Effector memory CD4-positive, alpha-beta T cell (primary cell): ENCODE data around the gene HLF.

Experiments used
- DNase-seq, 3 donors: peaks; one replicate each; pipeline ENCODE4 v3.0.0-alpha.2; 2020
- H3K27ac ChIP-seq: 2 replicates; pipeline ENCODE4 v1.7.0; 2013; ENCODE audit warnings: mild to moderate bottlenecking, low read length, moderate library complexity; ENCODE audit not compliant: insufficient read depth, poor library complexity, severe bottlenecking
- H3K27me3 ChIP-seq: replicated peaks from 2 replicates; pipeline ENCODE4 v1.7.0; 2013; ENCODE audit warnings: mild to moderate bottlenecking, low read length; ENCODE audit not compliant: insufficient read depth, control insufficient read depth, poor library complexity, severe bottlenecking
- H3K36me3 ChIP-seq: 2 replicates; pipeline ENCODE4 v1.7.0; 2013; ENCODE audit warnings: mild to moderate bottlenecking, low read length, moderate library complexity; ENCODE audit not compliant: control insufficient read depth, insufficient read depth
- H3K4me1 ChIP-seq: 2 replicates; pipeline ENCODE4 v1.7.0; 2013; ENCODE audit warnings: low read length, mild to moderate bottlenecking; ENCODE audit not compliant: control insufficient read depth, insufficient read depth, poor library complexity, severe bottlenecking
- H3K4me3 ChIP-seq: 2 replicates; pipeline ENCODE4 v1.7.0; 2013; ENCODE audit warnings: low read length, low read depth, mild to moderate bottlenecking; ENCODE audit not compliant: insufficient read depth, poor library complexity, severe bottlenecking
- H3K9me3 ChIP-seq: 2 replicates; pipeline ENCODE4 v1.7.0; 2013; ENCODE audit warnings: mild to moderate bottlenecking, low read length, moderate library complexity; ENCODE audit not compliant: control insufficient read depth

HLF gene

DNA sequence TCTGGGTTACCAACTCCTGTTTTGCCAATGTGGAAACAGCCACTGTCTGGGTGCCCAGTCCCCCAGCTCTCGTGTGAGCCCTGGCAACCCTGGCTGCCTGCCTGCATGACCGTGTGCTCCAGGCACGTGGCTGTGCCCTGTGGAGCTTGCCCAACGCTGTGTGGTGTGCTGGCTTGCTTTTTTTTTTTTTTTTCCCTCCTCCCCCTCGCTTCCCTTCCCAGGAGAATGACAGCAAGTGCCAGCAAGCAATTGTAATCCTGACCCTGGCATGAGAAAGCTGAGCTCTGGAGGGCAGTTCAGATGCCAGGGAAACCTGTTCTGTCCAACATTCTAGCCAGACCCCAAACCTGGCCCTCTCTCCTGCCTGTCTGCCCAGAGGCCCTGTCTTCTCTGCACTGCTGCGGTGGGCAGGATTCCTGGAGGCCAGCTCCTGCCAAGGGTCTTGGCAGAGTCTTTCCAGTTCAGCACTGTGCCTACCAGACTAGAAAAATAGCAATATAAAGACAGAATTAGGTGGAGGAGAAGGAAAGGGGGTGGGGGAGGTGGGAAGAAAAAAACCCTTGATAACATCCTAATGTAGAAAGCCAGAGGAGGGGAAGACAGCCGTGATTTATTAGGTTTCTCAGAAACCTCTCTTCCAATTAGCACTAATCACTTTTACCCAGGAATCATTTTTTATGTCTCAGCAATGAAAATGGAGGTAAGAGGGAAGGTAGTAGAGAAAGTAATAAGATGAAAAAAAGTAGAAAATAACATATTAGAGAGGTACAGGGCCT, 9.0 kb downstream of the HLF start:
- Histone ChIP-seq H3K4me1 (no peaks in the 10 kb centered on the region), H3K9me3 (no peaks in the 10 kb centered on the region), H3K27me3 (no peaks in the 10 kb centered on the region), H3K27ac (no peak overlapping the region), H3K4me3 (no peak overlapping the region), H3K36me3 (no peaks in the 10 kb centered on the region)
- DNase-seq: no peak

DNA sequence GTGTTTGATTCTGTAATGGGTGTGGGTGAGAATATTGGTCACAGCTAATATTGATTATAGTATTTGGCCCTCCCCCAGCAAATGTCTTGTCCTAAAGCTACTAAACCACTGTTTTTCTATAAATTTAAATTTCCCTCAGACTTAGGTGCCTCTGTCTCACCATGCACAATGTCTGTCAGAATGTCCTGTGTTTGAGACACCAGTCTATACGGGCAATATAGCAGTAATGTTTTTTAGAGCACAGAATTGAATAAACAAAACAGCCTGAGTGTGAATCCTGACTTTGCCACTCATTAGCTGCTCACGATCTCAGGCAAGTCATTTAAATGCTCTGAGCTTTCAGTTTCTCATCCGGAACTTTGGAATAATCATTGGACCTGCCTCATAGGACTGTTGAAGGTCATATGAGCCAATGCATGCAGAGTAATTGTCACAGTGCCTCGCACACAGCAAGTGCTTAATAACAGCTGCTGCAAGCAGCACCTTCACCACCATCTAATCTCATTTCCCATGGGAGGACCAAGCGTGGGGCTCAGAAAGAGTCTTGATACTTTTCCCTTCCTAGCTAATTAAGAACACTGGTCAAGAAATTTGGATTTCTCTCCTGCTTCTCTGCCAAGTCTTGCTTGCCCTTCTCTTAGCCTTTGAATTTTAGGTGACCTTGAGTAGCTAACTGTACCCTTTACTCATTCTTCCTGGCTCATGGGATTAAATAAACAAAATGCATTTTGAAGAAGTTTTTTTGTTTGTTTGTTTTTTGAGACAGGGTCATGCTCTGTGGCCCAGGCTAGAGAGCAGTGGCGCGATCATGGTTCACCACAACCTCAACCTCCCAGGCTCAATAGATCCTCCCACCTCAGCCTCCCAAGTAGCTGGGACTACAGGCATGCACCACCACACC, 9.8 kb downstream of the HLF start:
- no peak overlapping the region for H3K27ac ChIP-seq
- no peaks in the 10 kb centered on the region for H3K27me3 ChIP-seq
- no peak overlapping the region for H3K4me3 ChIP-seq
- DNase-seq: no peak
- no peaks in the 10 kb centered on the region for H3K4me1 ChIP-seq
- H3K36me3 ChIP-seq: no peaks in the 10 kb centered on the region
- H3K9me3 ChIP-seq: no peaks in the 10 kb centered on the region

DNA sequence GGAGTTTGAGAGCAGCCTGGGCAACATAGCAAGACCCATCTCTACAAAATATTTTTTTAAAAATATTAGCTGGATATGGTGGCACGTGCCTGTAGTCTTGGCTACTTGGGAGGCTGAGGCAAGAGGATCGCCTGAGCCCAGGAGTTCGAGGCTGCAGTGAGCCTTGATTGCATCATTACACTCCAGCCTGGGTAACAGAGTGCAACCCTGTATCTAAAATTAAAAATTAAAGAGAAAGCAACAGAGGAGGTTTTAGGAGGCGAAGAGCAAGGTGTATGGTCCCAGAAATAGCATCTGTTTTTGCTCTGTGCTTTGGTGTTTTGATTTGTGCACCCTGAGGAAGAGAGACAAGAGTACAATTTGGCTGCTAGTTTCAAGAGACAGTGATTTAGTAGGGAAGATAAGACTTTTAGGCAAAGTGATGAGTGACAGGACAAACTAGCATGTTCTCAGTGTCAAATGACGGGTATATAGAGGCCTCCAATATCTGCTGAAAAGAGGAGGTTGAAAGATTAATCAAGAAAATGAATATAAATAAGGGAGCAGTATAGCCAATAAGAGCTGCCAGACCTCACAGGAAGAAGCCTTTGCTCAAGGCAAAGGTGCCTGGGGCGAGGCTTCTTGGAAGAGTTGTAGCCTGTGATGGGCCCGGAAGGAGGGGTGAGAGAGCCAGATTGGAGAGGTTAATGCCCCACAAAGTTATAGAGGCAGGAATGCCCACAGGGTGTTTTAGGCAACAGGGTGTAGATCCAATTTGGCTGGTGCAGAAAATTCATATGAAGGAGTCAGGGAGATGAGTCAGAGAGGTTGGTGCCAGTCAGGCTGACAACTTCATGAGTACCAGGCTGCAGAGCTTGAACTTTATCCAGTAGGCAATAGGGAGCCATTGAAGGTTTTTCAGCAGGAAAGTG, 11.4 kb downstream of the HLF start:
- H3K4me1 ChIP-seq: no peaks in the 10 kb centered on the region
- DNase-seq: no peak

DNA sequence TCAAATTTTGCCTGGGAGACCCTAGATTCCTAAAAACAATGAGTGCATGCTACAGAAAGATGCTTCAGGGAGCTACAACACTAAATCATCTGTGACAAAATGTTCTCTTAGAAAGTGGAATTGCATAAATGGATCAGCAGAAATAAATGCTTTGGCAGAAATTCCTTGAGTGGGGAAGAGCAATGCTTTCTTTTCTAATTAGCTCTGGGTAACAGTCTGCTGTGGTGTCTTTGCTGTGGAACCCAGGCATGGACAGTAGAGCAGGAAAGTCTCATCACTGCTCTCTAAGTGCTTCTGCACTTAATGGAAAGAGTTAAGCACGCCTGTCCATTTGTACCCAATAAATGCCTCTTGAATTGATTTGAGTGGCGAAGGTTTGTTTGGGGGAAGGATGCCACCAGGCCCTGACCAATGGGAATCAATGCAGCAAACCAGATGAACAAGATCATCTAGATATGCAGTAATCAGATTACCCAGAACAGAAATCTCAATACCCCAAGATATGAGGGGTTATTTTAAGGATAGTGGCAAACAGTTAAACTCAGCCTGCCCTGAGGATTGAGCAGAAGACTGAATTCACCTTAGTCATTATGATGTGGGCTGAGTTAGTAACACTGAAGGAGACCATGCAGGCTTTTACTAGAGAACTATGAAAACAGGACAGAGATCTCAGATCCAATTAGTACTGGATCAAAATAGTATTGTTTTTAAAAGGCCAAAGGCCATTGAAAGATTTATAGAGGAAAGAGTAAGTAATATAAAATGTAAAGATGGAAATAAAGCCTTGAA, 13.6 kb downstream of the HLF start:
- Histone ChIP-seq H3K27ac (no peak overlapping the region), H3K36me3 (no peaks in the 10 kb centered on the region), H3K4me3 (no peak overlapping the region), H3K9me3 (no peaks in the 10 kb centered on the region), H3K27me3 (no peaks in the 10 kb centered on the region), H3K4me1 (no peaks in the 10 kb centered on the region)
- no peak for DNase-seq

More for the DNA sequence above, 11.4 kb downstream of the HLF start:
- no peaks in the 10 kb centered on the region for H3K36me3 ChIP-seq
- no peak overlapping the region for H3K4me3 ChIP-seq
- H3K27me3 ChIP-seq: no peaks in the 10 kb centered on the region
- H3K9me3 ChIP-seq: no peaks in the 10 kb centered on the region
- no peak overlapping the region for H3K27ac ChIP-seq

DNA sequence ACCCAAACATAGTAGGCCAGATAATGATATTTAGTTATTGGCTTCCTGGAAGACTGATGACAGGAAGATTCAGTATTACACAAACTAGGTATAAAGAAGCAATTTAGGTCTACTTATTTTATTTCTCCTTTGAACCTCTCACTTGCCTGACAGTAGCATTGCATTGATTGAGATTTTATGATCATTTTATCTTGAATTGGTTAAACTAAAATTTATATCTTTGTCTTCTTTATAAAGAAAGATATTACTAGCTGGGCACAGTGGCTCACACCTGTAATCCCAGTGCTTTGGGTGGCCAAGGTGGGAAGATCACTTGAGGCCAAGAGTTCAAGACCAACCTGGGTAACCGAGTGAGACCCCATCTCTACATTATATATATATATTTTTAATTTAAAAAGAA, 14.4 kb downstream of the HLF start:
- DNase-seq: no peak
- Histone ChIP-seq H3K27me3 (no peaks in the 10 kb centered on the region), H3K4me1 (no peaks in the 10 kb centered on the region), H3K9me3 (no peaks in the 10 kb centered on the region), H3K27ac (no peak overlapping the region), H3K36me3 (no peaks in the 10 kb centered on the region), H3K4me3 (no peak overlapping the region)

DNA sequence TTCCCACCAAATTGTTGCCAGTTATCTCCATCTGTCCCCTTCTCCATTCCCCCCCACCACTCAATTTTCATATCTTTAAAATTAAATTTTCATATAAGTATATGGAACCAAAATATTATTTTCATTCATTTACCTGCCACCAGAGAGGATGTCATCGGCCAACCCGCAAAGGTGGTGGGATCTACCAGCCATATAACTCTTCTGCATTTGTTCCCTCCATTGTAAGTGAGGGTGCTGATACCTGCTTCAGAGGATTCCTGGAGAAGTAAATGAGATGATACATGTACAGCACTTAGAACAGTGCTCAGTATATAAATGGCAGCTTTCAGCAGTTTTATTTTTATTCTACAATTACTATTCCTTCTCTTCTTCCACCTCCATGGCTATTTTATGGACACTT, 15.0 kb downstream of the HLF start:
- H3K9me3 ChIP-seq: no peaks in the 10 kb centered on the region
- H3K27ac ChIP-seq: no peak overlapping the region
- no peak overlapping the region for H3K4me3 ChIP-seq
- no peak for DNase-seq
- no peaks in the 10 kb centered on the region for H3K27me3 ChIP-seq
- no peaks in the 10 kb centered on the region for H3K36me3 ChIP-seq
- no peaks in the 10 kb centered on the region for H3K4me1 ChIP-seq

DNA sequence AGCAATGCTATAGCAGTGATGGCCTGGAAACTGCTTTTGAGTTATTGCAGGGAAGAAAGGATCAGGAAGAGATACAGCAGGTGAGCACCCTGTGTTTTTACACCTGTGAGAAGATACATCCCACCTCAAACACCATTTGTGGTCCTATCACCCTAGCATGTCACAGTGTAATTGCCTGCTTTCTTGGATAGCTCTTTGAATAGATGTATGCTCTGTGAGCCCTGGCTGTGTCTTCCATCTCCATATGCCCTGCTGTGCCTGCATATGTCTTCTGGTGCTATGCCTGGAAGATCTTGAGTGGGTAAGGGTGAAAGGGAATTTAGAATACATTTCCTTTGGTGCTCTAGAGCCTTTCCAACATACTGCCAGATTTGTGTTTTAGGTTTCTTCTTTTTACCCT, 15.5 kb downstream of the HLF start:
- H3K36me3 ChIP-seq: no peaks in the 10 kb centered on the region
- no peaks in the 10 kb centered on the region for H3K4me1 ChIP-seq
- no peak for DNase-seq
- H3K27me3 ChIP-seq: no peaks in the 10 kb centered on the region
- H3K9me3 ChIP-seq: no peaks in the 10 kb centered on the region
- H3K4me3 ChIP-seq: no peak overlapping the region
- no peak overlapping the region for H3K27ac ChIP-seq

DNA sequence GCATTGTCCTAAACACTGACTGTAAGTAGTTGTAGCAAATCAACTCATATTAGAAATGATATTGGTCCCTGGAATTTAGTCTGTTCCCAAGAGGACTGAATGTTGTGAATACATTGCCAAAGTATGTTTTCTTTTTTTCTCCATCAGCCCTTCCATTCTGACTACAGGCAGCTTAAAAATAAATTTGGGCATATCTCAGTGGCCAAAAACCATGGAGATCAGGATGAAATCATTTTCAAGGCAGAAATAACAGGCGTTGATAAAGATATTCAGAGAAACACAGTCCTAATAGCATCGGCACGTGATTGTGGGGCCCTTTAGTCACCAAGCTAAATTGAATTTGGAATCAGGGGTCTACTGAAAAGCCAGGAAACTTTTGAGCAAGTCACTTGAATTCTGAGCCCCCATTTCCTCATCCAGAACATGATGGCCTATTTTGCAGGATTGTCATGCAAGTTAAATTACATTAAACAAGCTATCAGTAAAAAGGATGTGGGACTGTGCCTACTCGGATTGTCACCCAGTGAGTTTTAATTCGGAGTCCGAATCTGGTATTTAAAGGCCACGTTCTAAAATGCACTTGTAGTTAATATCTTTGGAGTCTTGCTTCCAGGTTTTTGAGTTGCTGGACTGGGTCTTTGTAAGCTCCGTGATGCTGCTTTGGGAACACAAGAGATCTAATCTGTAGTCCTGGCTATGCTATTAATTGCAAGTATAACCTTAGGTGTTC, 17.1 kb downstream of the HLF start:
- Histone ChIP-seq H3K4me3 (no peak overlapping the region), H3K4me1 (no peaks in the 10 kb centered on the region), H3K9me3 (no peaks in the 10 kb centered on the region), H3K36me3 (no peaks in the 10 kb centered on the region), H3K27ac (no peak overlapping the region), H3K27me3 (no peaks in the 10 kb centered on the region)
- no peak for DNase-seq

DNA sequence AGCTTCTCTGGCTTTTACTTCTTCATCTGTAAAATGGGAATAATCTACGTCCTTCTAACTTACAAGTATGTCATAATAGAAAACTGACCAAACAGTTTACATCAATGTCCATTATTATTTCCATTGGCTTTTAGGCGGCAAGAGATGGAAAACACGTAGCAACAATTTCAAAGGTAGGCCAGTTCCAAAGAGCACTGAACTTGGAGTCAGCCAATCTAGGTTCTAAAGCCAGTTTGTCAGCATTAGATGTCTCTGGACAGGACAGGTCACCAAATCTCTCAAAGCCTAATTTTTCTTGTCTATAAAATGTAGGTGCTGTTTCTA, 17.6 kb downstream of the HLF start:
- Histone ChIP-seq H3K36me3 (no peaks in the 10 kb centered on the region), H3K4me1 (no peaks in the 10 kb centered on the region), H3K4me3 (no peak overlapping the region)

More for the DNA sequence above, 17.6 kb downstream of the HLF start:
- H3K27ac ChIP-seq: no peak overlapping the region
- DNase-seq: no peak
- H3K27me3 ChIP-seq: no peaks in the 10 kb centered on the region
- H3K9me3 ChIP-seq: no peaks in the 10 kb centered on the region
